MM.1S (cell line): Measurements from ENCODE around the gene BMPR2.
"Not testable (repeated sequence)": the region's sequence is repeated elsewhere in the genome, so short reads cannot be mapped to it uniquely, and the experiment has no call there.

Experiments
- CTCF ChIP-seq: fragments of 300-600 bp; sonication (generic); IDR thresholded peaks from 2 replicates; pipeline ENCODE4 v1.5.1; 2016; ENCODE audit warnings: antibody characterized with exemption, low read length, mixed read lengths
- EZH2 ChIP-seq: fragments of 300-600 bp; sonication (generic); optimal IDR thresholded peaks from 2 replicates; pipeline ENCODE3; 2017; ENCODE audit warnings: low read depth, mild to moderate bottlenecking, antibody characterized with exemption, low read length, mixed read lengths
- EZH2phosphoT487 ChIP-seq: fragments of 300-600 bp; sonication (generic); IDR thresholded peaks from 2 replicates; pipeline ENCODE4 v1.6.1; 2018; ENCODE audit warnings: antibody characterized with exemption, low read length

- TF ChIP-seq CTCF, EZH2phosphoT487, EZH2: not testable (repeated sequence)
Observed at GRCh38 chr2:202546499-202547141, 170.5 kb downstream of the BMPR2 start.
